ENCODE data around the gene CANX.

The CANX gene

GRCh38 chr5:179720222-179720621 is 21.5 kb downstream of the CANX start:
- TF ChIP-seq CTCF (IDR thresholded peaks at IDR 0.05; ENCODE audit: low read depth, low read length) (no peak), MYC (IDR thresholded peaks at IDR 0.05; ENCODE audit: low read depth, low read length) (no peak), POLR2A (IDR thresholded peaks at IDR 0.05; ENCODE audit: extremely low read depth, insufficient read length) (no peak), MAX (IDR thresholded peaks at IDR 0.05; ENCODE audit: low read depth, low read length) (no peak)
- DNase-seq (ENCODE audit: low read depth) = no peak
- no peak overlapping the region for H3K4me3 ChIP-seq (ENCODE audit: low read depth, low read length)

- no peak for DNase-seq (ENCODE audit: low read depth)
- no peak for TF ChIP-seq POLR2A (IDR thresholded peaks at IDR 0.05; ENCODE audit: extremely low read depth, insufficient read length)
- no peak for TF ChIP-seq MYC (IDR thresholded peaks at IDR 0.05; ENCODE audit: low read depth, low read length)
- TF ChIP-seq MAX (IDR thresholded peaks at IDR 0.05; ENCODE audit: low read depth, low read length) = no peak
- TF ChIP-seq CTCF (IDR thresholded peaks at IDR 0.05; ENCODE audit: low read depth, low read length) = no peak
Observed at GRCh38 chr5:179724163-179724562, 25.4 kb downstream of the CANX start.

GRCh38 chr5:179727106-179727505 is 28.3 kb downstream of the CANX start:
- no peak for TF ChIP-seq POLR2A (IDR thresholded peaks at IDR 0.05; ENCODE audit: extremely low read depth, insufficient read length)
- TF ChIP-seq CTCF (IDR thresholded peaks at IDR 0.05; ENCODE audit: low read depth, low read length) = no peak
- no peak for TF ChIP-seq MYC (IDR thresholded peaks at IDR 0.05; ENCODE audit: low read depth, low read length)
- TF ChIP-seq MAX (IDR thresholded peaks at IDR 0.05; ENCODE audit: low read depth, low read length) = no peak
- DNase-seq (ENCODE audit: low read depth) = no peak
- H3K4me3 ChIP-seq (ENCODE audit: low read depth, low read length) = no peak overlapping the region

More at GRCh38 chr5:179724163-179724562, 25.4 kb downstream of the CANX start:
- no peak overlapping the region for H3K4me3 ChIP-seq (ENCODE audit: low read depth, low read length)

GRCh38 chr5:179729303-179729702 is 30.5 kb downstream of the CANX start:
- DNase-seq (ENCODE audit: low read depth) = no peak
- TF ChIP-seq MYC (IDR thresholded peaks at IDR 0.05; ENCODE audit: low read depth, low read length) (no peak), MAX (IDR thresholded peaks at IDR 0.05; ENCODE audit: low read depth, low read length) (no peak), CTCF (IDR thresholded peaks at IDR 0.05; ENCODE audit: low read depth, low read length) (no peak), POLR2A (IDR thresholded peaks at IDR 0.05; ENCODE audit: extremely low read depth, insufficient read length) (no peak)
- H3K4me3 ChIP-seq (ENCODE audit: low read depth, low read length) = no peak overlapping the region

GRCh38 chr5:179729727-179730126 is 31.0 kb downstream of the CANX start:
- H3K4me3 ChIP-seq (ENCODE audit: low read depth, low read length) = no peak overlapping the region
- DNase-seq (ENCODE audit: low read depth) = no peak
- TF ChIP-seq MYC (IDR thresholded peaks at IDR 0.05; ENCODE audit: low read depth, low read length) (no peak), POLR2A (IDR thresholded peaks at IDR 0.05; ENCODE audit: extremely low read depth, insufficient read length) (no peak), CTCF (IDR thresholded peaks at IDR 0.05; ENCODE audit: low read depth, low read length) (no peak), MAX (IDR thresholded peaks at IDR 0.05; ENCODE audit: low read depth, low read length) (no peak)

- no peak for TF ChIP-seq MAX (IDR thresholded peaks at IDR 0.05; ENCODE audit: low read depth, low read length)
- TF ChIP-seq MYC (IDR thresholded peaks at IDR 0.05; ENCODE audit: low read depth, low read length) = no peak
- TF ChIP-seq CTCF (IDR thresholded peaks at IDR 0.05; ENCODE audit: low read depth, low read length) = no peak
- TF ChIP-seq POLR2A (IDR thresholded peaks at IDR 0.05; ENCODE audit: extremely low read depth, insufficient read length) = no peak
- no peak for DNase-seq (ENCODE audit: low read depth)
- H3K4me3 ChIP-seq (ENCODE audit: low read depth, low read length) = no peak overlapping the region
Observed at GRCh38 chr5:179730356-179730755, 31.6 kb downstream of the CANX start.

All from NB4 (cell line).